GM12864 (cell line): ENCODE results near the gene VDAC1.
A peak's percentile ranks its signal among the peaks of the same experiment; 100 is the strongest.

Experiments used
- DNase-seq: peaks from one replicate; pipeline ENCODE4 v3.0.0-alpha.2; 2011; ENCODE audit warnings: low read depth
- H3K4me3 ChIP-seq: 2 replicates; pipeline ENCODE4 v1.5.1; 2011; ENCODE audit warnings: mild to moderate bottlenecking, low read depth, low read length, control low read depth
- TF ChIP-seq, protein P1 (sequence below): IDR thresholded peaks from 2 replicates; pipeline ENCODE4 v1.5.1; 2011; ENCODE audit warnings: low read depth, mild to moderate bottlenecking, moderate library complexity, low read length, control low read depth, inconsistent platforms; ENCODE audit errors: missing control alignments

Gene VDAC1

GRCh38 chr5:133930061-133930812 is 74.5 kb downstream of the VDAC1 start:
- TF ChIP-seq, protein P1, sequence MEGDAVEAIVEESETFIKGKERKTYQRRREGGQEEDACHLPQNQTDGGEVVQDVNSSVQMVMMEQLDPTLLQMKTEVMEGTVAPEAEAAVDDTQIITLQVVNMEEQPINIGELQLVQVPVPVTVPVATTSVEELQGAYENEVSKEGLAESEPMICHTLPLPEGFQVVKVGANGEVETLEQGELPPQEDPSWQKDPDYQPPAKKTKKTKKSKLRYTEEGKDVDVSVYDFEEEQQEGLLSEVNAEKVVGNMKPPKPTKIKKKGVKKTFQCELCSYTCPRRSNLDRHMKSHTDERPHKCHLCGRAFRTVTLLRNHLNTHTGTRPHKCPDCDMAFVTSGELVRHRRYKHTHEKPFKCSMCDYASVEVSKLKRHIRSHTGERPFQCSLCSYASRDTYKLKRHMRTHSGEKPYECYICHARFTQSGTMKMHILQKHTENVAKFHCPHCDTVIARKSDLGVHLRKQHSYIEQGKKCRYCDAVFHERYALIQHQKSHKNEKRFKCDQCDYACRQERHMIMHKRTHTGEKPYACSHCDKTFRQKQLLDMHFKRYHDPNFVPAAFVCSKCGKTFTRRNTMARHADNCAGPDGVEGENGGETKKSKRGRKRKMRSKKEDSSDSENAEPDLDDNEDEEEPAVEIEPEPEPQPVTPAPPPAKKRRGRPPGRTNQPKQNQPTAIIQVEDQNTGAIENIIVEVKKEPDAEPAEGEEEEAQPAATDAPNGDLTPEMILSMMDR: no peak
- DNase-seq: peak; percentile 56
- peak overlapping the region; percentile 42 for H3K4me3 ChIP-seq

GRCh38 chr5:133928587-133929393 is 76.0 kb downstream of the VDAC1 start:
- no peak overlapping the region; the same call in 1 of the 2 replicates for H3K4me3 ChIP-seq

GRCh38 chr5:133927300-133928180 is 77.2 kb downstream of the VDAC1 start:
- no peak for DNase-seq

More at GRCh38 chr5:133928587-133929393, 76.0 kb downstream of the VDAC1 start:
- no peak for DNase-seq
- TF ChIP-seq, protein P1: no peak

GRCh38 chr5:133926489-133927299 is 78.1 kb downstream of the VDAC1 start:
- no peak overlapping the region for H3K4me3 ChIP-seq
- no peak for DNase-seq
- TF ChIP-seq, protein P1: no peak

More at GRCh38 chr5:133927300-133928180, 77.2 kb downstream of the VDAC1 start:
- no peak overlapping the region for H3K4me3 ChIP-seq
- TF ChIP-seq, protein P1: no peak

- TF ChIP-seq, protein P1: no peak
Measured at GRCh38 chr5:133925866-133926488, 78.8 kb downstream of the VDAC1 start.

DNA sequence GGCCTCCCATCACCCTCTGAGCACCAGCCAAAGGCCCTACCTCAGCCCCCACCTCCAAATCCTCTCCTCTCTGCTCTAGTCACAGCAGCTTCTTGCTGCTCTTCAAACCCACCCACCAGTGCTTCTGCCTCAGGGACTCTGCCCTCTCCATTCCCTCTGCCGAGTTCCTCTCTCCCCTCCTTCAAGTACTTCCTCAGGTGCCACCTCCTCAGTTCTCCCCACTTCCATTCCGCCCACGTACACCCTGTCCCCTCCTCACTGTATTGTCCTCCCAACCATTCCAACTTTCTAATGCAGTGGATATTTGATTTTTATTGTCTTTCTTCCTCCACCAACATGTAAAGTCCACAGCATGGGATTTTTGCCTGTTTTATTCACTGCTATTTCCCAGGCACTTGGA is 79.5 kb downstream of the VDAC1 start:
- no peak overlapping the region for H3K4me3 ChIP-seq
- no peak for DNase-seq
- TF ChIP-seq, protein P1: no peak

More at GRCh38 chr5:133925866-133926488, 78.8 kb downstream of the VDAC1 start:
- H3K4me3 ChIP-seq: no peak overlapping the region
- DNase-seq: no peak
